Right cardiac atrium (tissue), 5 donors: Measurements from ENCODE around the gene LINGO4. TPM values are rescaled to one million over a fixed set of nuclear protein-coding genes. Genes with fewer than 3 reads are reported as not detected.
A peak's percentile ranks its signal among the peaks of the same experiment; 100 is the strongest.

Source experiments
- ATAC-seq, 2 donors: fragments of 200-7000 bp; cut with Tn5 transposase; one replicate each; pipeline versions ENCODE4 v1.8.0 to v1.9.1; 2020; ENCODE audit warnings: moderate library complexity in 2 of 2, mild to moderate bottlenecking in 1 of 2
- DNase-seq, 3 donors: peaks; one replicate each; pipeline ENCODE4 v3.0.0-alpha.2; 2020
- H3K27ac ChIP-seq: one replicate; pipeline ENCODE4 v1.5.1; 2013; ENCODE audit warnings: mild to moderate bottlenecking, low read length, control low read depth, moderate library complexity
- H3K27me3 ChIP-seq: one replicate; pipeline ENCODE4 v1.6.1; 2013; ENCODE audit not compliant: control insufficient read depth, insufficient read depth
- H3K4me1 ChIP-seq: one replicate; pipeline ENCODE4 v1.6.1; 2013; ENCODE audit warnings: low read length; ENCODE audit not compliant: control insufficient read depth, insufficient read depth
- H3K4me3 ChIP-seq: one replicate; pipeline ENCODE4 v1.5.1; 2013; ENCODE audit warnings: low read length, control low read depth
- H3K9me3 ChIP-seq: one replicate; pipeline ENCODE4 v1.6.1; 2013; ENCODE audit warnings: low read length; ENCODE audit not compliant: control insufficient read depth
- WGBS: extraction: QIAGEN DNeasy Blood & Tissue Kit; methylation state at CpG from one replicate; pipeline ENCODE4 v1.1.7; 2013; 5-methylcytosine and 5-hydroxymethylcytosine counted together
- intact Hi-C, 4 donors: fragments of 100-400 bp; cut with DNase I; formaldehyde crosslinking; loops; one replicate each; pipeline versions ENCODE4 v1.11.0 to v1.14.0; 2022 to 2023
- polyA plus RNA-seq: library from polyadenylated mRNA; stranded (reverse); fragments of 200-250 nt; gene quantifications from one replicate; pipeline ENCODE4 v1.2.3, GENCODE V29; 2013
- total RNA-seq, 4 donors: library from RNA; stranded (reverse); fragmentation: NEBNext Ultra II Directional; extraction: Animal tissue kit (Norgen Biotek cat#: 25700); gene quantifications; one replicate each; pipeline ENCODE4 v1.2.1, GENCODE V29; 2021
- donor health status: healthy with polysubstance abuse.
- donor health status: DM: no; HTN: yes; CAD: no.
- donor health status: DM: no; HTN: no; CAD: no.
- donor health status: DM: no; HTN: yes; CAD: no; lungs with severe emphysema.
- donor health status: DM: yes; HTN: yes; CAD: no.

LINGO4 gene
- total and polyA plus RNA-seq, 5 donors = 0.09 to 0.37 (median 0.30) TPM; not detected in 1

- intact Hi-C loops = no loop called here
- Histone ChIP-seq H3K9me3 (no peaks in the 10 kb centered on the region), H3K27ac (no peak overlapping the region), H3K4me1 (no peaks in the 10 kb centered on the region), H3K4me3 (no peak overlapping the region), H3K27me3 (no peaks in the 10 kb centered on the region)
- ATAC-seq (no peak), DNase-seq (no peak)
- WGBS = 79% methylated on average over 12 of the region's 12 CpGs
Observed at GRCh38 chr1:151813271-151813977, 8.2 kb upstream of the LINGO4 start.

GRCh38 chr1:151811181-151811580, 6.0 kb upstream of the LINGO4 start:
- no peak overlapping the region for H3K4me3 ChIP-seq
- ATAC-seq = no peak
- no peaks in the 10 kb centered on the region for H3K27me3 ChIP-seq
- H3K9me3 ChIP-seq = no peaks in the 10 kb centered on the region
- intact Hi-C loops = no loop called here
- H3K4me1 ChIP-seq = no peaks in the 10 kb centered on the region
- DNase-seq = no peak
- H3K27ac ChIP-seq = no peak overlapping the region
- WGBS = 78% methylated on average over 9 of the region's 9 CpGs

- no peak for DNase-seq
Observed at GRCh38 chr1:151809985-151810556, 4.9 kb upstream of the LINGO4 start.

GRCh38 chr1:151809290-151809984, 4.2 kb upstream of the LINGO4 start:
- WGBS = 63% methylated on average over 8 of the region's 8 CpGs
- ATAC-seq (peak; percentile 34 to 51), DNase-seq (no peak)
- no peaks in the 10 kb centered on the region for H3K4me1 ChIP-seq
- no peaks in the 10 kb centered on the region for H3K9me3 ChIP-seq
- H3K27me3 ChIP-seq = no peaks in the 10 kb centered on the region
- intact Hi-C loops = no loop called here
- no peak overlapping the region for H3K27ac ChIP-seq
- no peak overlapping the region for H3K4me3 ChIP-seq

More at GRCh38 chr1:151809985-151810556, 4.9 kb upstream of the LINGO4 start:
- ATAC-seq = no peak
- Histone ChIP-seq H3K27me3 (no peaks in the 10 kb centered on the region), H3K4me1 (no peaks in the 10 kb centered on the region), H3K27ac (no peak overlapping the region), H3K4me3 (no peak overlapping the region), H3K9me3 (no peaks in the 10 kb centered on the region)
- intact Hi-C loops = no loop called here
- WGBS = 100% methylated on average over 1 of the region's 1 CpG

- H3K27ac ChIP-seq = no peak overlapping the region
- 51% methylated on average over 1 of the region's 1 CpG for WGBS
- H3K4me1 ChIP-seq = no peaks in the 10 kb centered on the region
- no peaks in the 10 kb centered on the region for H3K9me3 ChIP-seq
- ATAC-seq (no peak), DNase-seq (no peak)
- intact Hi-C loops = no loop called here
- no peak overlapping the region for H3K4me3 ChIP-seq
- H3K27me3 ChIP-seq = no peaks in the 10 kb centered on the region
Observed at GRCh38 chr1:151807766-151808165, 2.5 kb upstream of the LINGO4 start.

- no peaks in the 10 kb centered on the region for H3K9me3 ChIP-seq
- WGBS = 75% methylated on average over 5 of the region's 5 CpGs
- H3K27me3 ChIP-seq = no peaks in the 10 kb centered on the region
- ATAC-seq (no peak), DNase-seq (no peak)
- no peaks in the 10 kb centered on the region for H3K4me1 ChIP-seq
- no peak overlapping the region for H3K4me3 ChIP-seq
- H3K27ac ChIP-seq = no peak overlapping the region
- intact Hi-C loops = no loop called here
Observed at GRCh38 chr1:151807131-151807530, 1.9 kb upstream of the LINGO4 start.

GRCh38 chr1:151806170-151806569, 951 bp upstream of the LINGO4 start:
- no peak overlapping the region for H3K27ac ChIP-seq
- 83% methylated on average over 7 of the region's 7 CpGs for WGBS
- intact Hi-C loops = no loop called here
- H3K4me3 ChIP-seq = no peak overlapping the region
- H3K4me1 ChIP-seq = no peaks in the 10 kb centered on the region
- DNase-seq = no peak
- no peak for ATAC-seq
- no peaks in the 10 kb centered on the region for H3K27me3 ChIP-seq
- no peaks in the 10 kb centered on the region for H3K9me3 ChIP-seq

- Histone ChIP-seq H3K9me3 (no peaks in the 10 kb centered on the region), H3K4me1 (no peaks in the 10 kb centered on the region), H3K27ac (no peak overlapping the region), H3K27me3 (no peaks in the 10 kb centered on the region), H3K4me3 (no peak overlapping the region)
- DNase-seq = no peak
- no peak for ATAC-seq
- intact Hi-C loops = no loop called here
- 90% methylated on average over 3 of the region's 3 CpGs for WGBS
Observed at GRCh38 chr1:151803915-151804314, 1.3 kb downstream of the LINGO4 start.

- no peaks in the 10 kb centered on the region for H3K9me3 ChIP-seq
- no peaks in the 10 kb centered on the region for H3K27me3 ChIP-seq
- H3K4me3 ChIP-seq = no peak overlapping the region
- no peak overlapping the region for H3K27ac ChIP-seq
- intact Hi-C loops = no loop called here
- DNase-seq (no peak), ATAC-seq (no peak)
- H3K4me1 ChIP-seq = no peaks in the 10 kb centered on the region
Observed at GRCh38 chr1:151803164-151803563, 2.1 kb downstream of the LINGO4 start.

- no peaks in the 10 kb centered on the region for H3K9me3 ChIP-seq
- no peaks in the 10 kb centered on the region for H3K27me3 ChIP-seq
- intact Hi-C loops = no loop called here
- no peaks in the 10 kb centered on the region for H3K4me1 ChIP-seq
- no peak for DNase-seq
- H3K27ac ChIP-seq = no peak overlapping the region
- no peak for ATAC-seq
- H3K4me3 ChIP-seq = no peak overlapping the region
- 84% methylated on average over 5 of the region's 5 CpGs for WGBS
Observed at GRCh38 chr1:151802372-151802771, 2.8 kb downstream of the LINGO4 start.

GRCh38 chr1:151801846-151802245, 3.4 kb downstream of the LINGO4 start:
- DNase-seq (no peak), ATAC-seq (no peak)
- no peaks in the 10 kb centered on the region for H3K9me3 ChIP-seq
- intact Hi-C loops = no loop called here
- H3K27ac ChIP-seq = no peak overlapping the region
- H3K27me3 ChIP-seq = no peaks in the 10 kb centered on the region
- WGBS = 90% methylated on average over 7 of the region's 7 CpGs
- H3K4me3 ChIP-seq = no peak overlapping the region
- no peaks in the 10 kb centered on the region for H3K4me1 ChIP-seq
